Non-pigmented ciliary epithelial cell (primary cell): Measurements from ENCODE around the gene FOXC1.

Experiments
- DNase-seq: peaks from one replicate; pipeline ENCODE4 v3.0.0-alpha.2; 2010; ENCODE audit warnings: low read depth

Gene FOXC1

DNA sequence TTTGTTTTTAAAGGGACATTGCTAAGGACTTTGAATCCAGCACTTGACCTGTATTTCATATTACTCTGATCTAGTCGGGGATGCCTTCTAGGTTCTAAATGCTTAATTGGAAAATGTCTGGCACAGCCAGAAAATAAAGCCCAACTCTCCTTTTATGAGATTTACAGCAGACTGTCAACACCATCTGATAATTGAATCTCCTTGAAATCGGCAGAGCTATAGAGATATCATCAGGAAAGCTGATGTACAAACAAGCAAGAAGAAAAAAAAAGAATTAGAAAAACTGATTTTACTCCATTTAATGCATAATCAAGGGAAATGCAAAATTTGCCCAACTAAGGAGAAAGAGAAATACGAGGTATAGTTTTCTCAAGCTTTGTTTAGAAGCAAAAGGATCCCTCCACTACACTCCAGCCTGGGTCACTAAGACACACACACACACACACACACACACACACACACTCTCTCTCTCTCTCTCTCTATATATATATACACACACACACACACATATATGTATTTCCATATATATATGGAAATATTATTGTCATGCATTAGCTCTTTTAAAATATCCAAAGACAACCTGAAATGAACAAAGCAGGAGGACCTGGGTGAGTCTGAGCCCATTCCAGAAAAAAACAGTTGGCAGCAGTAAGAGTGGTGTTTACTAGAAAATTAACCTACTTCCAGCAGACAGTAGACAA, 9.5 kb upstream of the FOXC1 start:
- DNase-seq: no peak

DNA sequence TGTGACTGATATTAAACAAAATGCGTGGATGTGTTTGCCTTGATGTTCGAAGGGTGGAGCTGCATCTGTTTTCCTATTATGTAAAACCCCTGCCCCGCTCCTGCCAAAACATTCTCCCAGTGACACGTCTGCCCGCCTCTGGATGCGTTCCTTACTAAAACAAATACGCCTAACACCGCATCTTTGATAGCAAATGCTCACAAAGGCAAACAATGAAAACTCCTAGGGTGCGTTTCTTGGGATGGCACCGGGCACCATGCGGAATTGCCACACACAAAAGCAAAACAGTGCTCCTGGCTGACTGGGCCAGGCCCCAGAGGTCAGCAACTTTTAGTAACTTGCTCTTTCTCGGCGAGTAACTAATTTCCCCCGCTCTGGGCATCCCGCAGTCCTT, 9.0 kb upstream of the FOXC1 start:
- no peak for DNase-seq

GRCh38 chr6:1601158-1602048, 8.3 kb upstream of the FOXC1 start:
- no peak for DNase-seq

GRCh38 chr6:1602049-1602713, 7.5 kb upstream of the FOXC1 start:
- no peak for DNase-seq

DNA sequence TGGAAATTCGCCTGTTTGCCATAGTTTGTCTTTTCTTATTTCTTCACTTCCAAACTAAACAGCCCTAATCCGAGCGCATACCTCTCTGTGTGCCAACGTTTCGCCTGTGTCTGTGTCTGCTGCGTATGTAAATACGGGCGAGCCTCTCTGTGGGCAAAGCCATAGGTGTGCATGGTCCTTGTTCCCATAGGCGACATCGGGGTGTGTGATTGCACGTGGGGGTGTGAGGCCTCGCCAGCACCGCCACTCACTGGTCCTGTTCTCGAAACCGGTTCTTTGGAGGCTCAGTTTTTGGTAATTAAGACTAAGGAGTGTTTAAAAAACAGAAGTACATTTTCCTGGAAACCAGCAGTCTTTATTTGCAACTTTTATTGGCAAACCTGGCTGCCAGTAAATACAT, 6.0 kb upstream of the FOXC1 start:
- DNase-seq: no peak

GRCh38 chr6:1604158-1605003, 5.3 kb upstream of the FOXC1 start:
- no peak for DNase-seq

DNA sequence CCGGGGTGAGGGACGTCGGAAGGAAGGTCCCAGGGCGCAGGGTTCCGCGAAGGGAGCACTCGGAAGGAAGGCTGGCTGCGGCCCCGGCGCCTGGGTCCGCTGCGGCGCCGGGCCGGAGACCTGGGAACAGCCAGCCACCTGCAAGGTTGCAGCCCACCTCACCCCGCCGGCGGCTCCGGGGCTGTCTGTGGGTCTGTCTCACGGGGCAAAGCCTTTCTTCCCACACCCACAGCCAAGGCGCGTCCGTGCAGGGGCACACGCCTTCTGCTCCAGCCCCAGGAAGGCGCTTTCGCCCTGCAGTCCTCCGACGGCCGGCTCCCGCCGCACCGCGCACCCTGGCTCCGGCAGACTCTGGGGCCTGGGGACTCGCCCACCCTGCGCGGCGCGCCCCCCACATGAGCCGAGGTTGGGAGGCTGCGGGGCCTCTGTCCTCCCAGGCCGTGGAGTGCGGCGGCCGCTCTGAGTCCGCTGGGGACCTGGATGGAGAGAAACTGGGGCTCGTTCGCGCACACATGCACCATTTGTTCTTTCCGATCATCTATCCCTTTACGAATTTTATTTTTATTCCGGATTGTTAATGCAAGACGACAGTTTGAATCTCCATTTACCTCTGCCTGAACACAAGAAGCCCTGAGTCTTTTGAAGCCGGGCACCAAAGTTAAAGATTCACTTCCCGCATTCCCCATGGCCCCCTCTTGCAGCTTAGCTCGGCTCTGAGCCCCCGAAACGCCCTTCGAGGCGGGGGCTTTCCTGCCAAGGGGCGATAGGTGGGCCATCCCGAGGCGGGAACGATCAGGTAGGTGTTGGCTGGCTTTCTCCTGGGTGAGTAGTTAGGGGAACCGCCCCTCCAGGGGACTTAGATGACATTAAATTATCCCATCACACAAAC, 4.5 kb upstream of the FOXC1 start:
- no peak for DNase-seq

DNA sequence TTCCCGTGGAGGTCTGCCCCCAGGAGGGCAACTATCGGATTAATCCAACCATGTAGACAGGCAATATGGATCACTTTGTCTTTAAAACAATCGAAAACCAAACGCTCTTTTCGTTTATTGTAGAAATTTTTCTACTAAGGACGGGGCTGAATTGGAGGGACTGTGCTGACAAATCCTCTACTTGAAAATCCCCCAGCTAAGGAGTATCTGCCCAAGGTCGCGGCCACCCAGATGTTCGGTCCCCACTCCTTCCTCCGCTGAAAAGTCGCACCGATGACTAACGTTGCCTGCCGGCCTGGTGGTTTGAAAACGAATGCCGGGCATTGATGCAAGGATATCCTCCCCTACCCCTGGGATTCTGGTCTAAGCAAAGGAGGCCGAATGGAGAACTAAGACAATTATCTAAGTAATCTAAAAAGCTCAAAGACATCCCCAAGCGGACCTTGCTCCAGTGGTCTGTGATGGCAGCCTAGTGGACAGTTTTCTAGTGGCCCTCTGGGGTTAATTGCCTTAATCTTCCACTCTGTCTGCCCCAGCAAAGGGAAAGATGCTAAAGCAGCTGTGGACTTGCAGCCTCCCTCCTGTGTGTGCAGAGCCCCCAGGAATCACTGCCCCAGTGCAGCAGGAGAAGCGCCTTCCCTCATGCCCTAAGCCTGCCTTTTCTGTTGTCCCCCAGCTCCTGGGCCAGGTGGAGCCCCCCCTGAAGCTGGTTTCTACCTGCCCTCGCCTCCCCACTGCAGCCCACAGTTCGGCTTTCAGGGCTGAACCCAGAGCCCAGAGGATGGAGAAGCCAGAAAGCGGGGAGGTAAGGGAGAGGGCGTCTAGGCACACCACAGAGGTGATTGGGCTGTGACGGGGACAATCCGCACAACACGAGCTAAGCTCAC, 3.6 kb upstream of the FOXC1 start:
- no peak for DNase-seq

DNA sequence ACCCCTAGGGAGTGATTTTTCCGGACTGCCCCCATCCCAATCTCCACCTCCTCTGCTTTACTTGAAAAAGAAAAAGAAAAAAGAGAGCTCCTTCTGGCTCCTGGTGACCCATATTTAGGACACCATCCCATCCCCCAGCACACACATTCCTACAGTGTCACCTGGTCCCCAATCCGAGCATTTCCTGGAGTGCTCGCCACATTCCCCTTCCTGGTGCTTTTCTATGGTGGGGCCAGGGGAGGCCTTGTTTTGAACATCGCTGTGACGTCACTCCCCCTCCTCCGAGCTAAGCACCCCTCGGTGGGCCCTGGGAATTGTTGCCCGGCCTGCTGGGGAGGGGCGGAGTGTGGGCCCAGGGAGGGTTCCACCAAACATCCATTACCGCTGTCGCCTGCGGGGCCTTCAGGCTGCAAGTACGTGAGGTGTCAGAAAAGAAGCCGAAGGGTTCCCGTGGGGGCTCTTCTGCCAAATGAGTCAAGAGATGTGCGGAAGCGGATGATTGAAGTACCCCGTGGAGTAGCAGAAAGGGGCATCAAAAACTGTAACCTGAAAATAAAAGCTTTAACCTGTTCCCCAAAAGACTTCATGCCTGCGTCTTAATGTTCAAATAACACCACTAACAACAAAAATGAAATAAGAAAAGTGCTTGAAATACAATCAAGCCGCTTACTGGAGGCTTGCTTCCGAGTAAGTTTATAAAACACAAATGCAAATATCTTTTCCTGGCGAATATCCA, 2.8 kb upstream of the FOXC1 start:
- DNase-seq: no peak

- no peak for DNase-seq
Measured at GRCh38 chr6:1607516-1608221, 2.0 kb upstream of the FOXC1 start.

- no peak for DNase-seq
Measured at GRCh38 chr6:1608222-1609040, 1.3 kb upstream of the FOXC1 start.

GRCh38 chr6:1609041-1609647, 571 bp upstream of the FOXC1 start:
- no peak for DNase-seq

DNA sequence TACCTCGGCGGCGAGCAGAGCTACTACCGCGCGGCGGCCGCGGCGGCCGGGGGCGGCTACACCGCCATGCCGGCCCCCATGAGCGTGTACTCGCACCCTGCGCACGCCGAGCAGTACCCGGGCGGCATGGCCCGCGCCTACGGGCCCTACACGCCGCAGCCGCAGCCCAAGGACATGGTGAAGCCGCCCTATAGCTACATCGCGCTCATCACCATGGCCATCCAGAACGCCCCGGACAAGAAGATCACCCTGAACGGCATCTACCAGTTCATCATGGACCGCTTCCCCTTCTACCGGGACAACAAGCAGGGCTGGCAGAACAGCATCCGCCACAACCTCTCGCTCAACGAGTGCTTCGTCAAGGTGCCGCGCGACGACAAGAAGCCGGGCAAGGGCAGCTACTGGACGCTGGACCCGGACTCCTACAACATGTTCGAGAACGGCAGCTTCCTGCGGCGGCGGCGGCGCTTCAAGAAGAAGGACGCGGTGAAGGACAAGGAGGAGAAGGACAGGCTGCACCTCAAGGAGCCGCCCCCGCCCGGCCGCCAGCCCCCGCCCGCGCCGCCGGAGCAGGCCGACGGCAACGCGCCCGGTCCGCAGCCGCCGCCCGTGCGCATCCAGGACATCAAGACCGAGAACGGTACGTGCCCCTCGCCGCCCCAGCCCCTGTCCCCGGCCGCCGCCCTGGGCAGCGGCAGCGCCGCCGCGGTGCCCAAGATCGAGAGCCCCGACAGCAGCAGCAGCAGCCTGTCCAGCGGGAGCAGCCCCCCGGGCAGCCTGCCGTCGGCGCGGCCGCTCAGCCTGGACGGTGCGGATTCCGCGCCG, 994 bp downstream of the FOXC1 start:
- DNase-seq: no peak

DNA sequence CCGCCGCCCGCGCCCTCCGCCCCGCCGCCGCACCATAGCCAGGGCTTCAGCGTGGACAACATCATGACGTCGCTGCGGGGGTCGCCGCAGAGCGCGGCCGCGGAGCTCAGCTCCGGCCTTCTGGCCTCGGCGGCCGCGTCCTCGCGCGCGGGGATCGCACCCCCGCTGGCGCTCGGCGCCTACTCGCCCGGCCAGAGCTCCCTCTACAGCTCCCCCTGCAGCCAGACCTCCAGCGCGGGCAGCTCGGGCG, 1.5 kb downstream of the FOXC1 start:
- DNase-seq: no peak

DNA sequence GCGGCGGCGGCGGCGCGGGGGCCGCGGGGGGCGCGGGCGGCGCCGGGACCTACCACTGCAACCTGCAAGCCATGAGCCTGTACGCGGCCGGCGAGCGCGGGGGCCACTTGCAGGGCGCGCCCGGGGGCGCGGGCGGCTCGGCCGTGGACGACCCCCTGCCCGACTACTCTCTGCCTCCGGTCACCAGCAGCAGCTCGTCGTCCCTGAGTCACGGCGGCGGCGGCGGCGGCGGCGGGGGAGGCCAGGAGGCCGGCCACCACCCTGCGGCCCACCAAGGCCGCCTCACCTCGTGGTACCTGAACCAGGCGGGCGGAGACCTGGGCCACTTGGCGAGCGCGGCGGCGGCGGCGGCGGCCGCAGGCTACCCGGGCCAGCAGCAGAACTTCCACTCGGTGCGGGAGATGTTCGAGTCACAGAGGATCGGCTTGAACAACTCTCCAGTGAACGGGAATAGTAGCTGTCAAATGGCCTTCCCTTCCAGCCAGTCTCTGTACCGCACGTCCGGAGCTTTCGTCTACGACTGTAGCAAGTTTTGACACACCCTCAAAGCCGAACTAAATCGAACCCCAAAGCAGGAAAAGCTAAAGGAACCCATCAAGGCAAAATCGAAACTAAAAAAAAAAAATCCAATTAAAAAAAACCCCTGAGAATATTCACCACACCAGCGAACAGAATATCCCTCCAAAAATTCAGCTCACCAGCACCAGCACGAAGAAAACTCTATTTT, 2.0 kb downstream of the FOXC1 start:
- no peak for DNase-seq
